Renal pelvis (tissue), 4 donors: ENCODE results near the gene SHANK1. TPM values are rescaled to one million over a fixed set of nuclear protein-coding genes. Genes with fewer than 3 reads are reported as not detected.
A peak's percentile ranks its signal among the peaks of the same experiment; 100 is the strongest.

Source experiments
- DNase-seq: peaks from one replicate; pipeline ENCODE4 v3.0.0-alpha.2; 2013
- polyA plus RNA-seq, 3 donors: library from polyadenylated mRNA; unstranded; fragments of 120-200 nt; gene quantifications; one replicate each; pipeline ENCODE4 v1.2.1, GENCODE V29; 2013; ENCODE audit not compliant: insufficient read length in 3 of 3

The SHANK1 gene
- polyA plus RNA-seq, 3 donors = 4.9 to 7.6 (median 6.5) TPM

- DNase-seq = no peak
Measured at GRCh38 chr19:50735869-50736268, 16.3 kb upstream of the SHANK1 start.

DNA sequence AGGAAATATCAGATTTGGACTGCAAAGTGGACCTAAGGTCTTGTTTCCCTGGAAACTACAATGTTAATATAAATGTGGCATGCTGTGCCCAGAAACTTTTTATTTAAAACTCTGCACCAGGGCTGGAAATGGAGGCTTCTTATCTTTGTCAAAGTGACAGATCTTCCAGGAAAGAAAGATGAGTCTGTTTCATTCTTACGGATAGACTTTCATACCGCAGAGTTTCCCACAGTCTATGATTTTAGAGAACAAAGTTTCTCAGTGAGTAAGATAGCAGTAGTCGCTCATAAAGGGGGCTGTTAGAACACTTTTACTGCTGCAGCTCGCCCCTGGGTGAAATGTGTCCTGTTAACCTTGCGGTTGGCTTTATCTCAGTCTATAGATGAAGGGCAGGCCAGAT lies 10.3 kb upstream of the SHANK1 start:
- DNase-seq = no peak

- peak; percentile 85 for DNase-seq
Measured at GRCh38 chr19:50728084-50728737, 8.6 kb upstream of the SHANK1 start.

- DNase-seq = no peak
Measured at GRCh38 chr19:50725911-50726230, 6.3 kb upstream of the SHANK1 start.

DNA sequence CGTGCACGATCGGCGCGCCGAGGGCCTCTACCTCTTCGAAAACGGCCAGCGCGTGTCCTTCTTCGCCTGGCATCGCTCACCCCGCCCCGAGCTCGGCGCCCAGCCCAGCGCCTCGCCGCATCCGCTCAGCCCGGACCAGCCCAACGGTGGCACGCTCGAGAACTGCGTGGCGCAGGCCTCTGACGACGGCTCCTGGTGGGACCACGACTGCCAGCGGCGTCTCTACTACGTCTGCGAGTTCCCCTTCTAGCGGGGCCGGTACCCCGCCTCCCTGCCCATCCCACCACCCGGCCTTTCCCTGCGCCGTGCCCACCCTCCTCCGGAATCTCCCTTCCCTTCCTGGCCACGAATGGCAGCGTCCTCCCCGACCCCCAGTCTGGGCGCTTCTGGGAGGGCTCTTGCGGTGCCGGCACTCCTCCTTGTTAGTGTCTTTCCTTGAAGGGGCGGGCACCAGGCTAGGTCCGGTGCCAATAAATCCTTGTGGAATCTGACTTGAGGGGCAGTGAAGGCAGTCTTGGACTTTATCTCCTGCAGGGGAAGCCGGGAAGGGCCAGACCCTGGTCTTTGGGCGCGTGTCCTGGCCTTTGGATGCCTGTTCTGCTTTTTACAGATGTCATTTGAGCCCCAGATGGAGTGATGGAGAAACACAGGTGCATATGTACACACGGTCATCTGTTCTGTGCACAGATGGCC lies 5.8 kb upstream of the SHANK1 start:
- no peak for DNase-seq

DNA sequence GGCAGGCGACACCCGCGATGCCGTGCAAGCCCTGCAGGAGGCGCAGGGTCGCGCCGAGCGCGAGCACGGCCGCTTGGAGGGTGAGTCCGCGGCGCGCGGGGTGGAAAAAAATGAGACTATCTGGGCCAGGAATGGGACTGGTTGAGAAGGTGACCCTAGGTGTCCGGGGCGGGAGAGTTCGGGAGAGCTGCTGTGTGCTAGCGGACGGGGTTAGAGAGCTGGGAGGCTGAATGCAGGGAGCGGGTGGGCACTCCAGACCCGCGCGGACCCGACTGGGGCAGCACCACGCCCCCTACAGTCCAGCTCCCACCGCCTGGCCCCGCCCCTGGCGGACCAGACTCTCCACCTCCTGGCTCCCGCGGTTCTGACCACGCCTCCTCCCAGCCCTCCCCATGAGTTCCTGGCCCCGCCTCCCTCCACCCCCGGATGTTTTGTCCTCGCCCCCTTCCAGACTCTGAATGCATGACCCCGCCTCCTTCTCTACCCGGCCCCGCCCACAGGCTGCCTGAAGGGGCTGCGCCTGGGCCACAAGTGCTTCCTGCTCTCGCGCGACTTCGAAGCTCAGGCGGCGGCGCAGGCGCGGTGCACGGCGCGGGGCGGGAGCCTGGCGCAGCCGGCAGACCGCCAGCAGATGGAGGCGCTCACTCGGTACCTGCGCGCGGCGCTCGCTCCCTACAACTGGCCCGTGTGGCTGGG lies 5.1 kb upstream of the SHANK1 start:
- peak; percentile 99 for DNase-seq

DNA sequence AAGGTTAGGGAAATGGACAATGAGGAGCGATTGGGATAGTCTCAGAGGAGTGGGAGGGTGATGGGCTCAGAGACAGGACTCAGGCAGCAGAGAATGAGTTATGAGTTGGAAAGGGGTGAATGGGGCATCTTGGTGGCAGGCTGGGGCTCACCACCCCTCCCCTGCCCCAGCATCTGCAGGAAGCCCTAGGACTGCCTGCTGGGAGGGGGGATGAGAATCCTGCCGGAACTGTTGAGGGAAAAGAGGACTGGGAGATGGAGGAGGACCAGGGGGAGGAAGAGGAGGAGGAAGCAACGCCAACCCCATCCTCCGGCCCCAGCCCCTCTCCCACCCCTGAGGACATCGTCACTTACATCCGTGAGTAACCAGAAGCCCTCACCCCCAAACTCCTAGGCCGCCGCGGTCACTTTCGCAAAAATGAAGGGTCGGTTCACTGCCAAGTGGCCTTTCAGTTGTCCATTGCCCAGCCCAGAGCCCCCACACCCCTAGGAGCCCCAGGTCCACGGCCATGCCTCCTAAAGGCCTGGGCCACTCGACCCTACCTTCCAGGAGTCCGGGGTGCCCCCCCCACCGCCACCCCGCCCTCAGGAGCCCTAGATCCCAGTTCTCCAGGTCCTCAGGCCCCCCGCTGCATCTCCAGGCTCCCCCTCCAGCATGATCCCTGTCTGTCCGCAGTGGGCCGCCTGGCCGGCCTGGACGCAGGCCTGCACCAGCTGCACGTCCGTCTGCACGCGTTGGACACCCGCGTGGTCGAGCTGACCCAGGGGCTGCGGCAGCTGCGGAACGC lies 4.3 kb upstream of the SHANK1 start:
- DNase-seq = no peak

DNA sequence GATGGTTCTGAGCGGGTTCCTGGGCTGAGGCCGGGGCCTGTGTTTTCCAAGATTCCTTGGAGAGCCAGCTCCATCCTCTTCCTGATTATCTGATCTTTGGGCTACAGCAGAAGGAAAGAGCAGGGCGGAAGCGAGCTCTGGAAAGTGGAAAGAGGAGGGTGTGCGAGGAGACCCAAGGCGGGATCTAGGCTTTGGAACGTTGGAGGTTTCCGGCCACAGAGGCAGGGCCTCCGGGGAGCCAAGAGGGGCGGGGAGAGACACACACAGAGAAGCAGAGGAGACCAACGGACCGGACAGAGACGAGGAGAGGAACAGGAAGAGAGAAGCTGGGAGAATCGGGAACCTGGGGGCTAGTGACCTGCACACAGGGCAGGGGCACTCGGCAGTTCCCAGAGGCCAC lies 3.5 kb upstream of the SHANK1 start, which contains the start of gene CLEC11A:
CLEC11A (plus strand) TSS at position 296 of the 400 bp plus-strand sequence. CDS start 162 bp downstream, outside the sequence.
- DNase-seq = peak; percentile 56

- peak; percentile 63 for DNase-seq
Measured at GRCh38 chr19:50722201-50723013, 2.8 kb upstream of the SHANK1 start.

- no peak for DNase-seq
Measured at GRCh38 chr19:50721441-50722137, 2.0 kb upstream of the SHANK1 start.

GRCh38 chr19:50720921-50721381 lies 1.3 kb upstream of the SHANK1 start:
- DNase-seq = no peak

- no peak for DNase-seq
Measured at GRCh38 chr19:50720181-50720920, 749 bp upstream of the SHANK1 start.

DNA sequence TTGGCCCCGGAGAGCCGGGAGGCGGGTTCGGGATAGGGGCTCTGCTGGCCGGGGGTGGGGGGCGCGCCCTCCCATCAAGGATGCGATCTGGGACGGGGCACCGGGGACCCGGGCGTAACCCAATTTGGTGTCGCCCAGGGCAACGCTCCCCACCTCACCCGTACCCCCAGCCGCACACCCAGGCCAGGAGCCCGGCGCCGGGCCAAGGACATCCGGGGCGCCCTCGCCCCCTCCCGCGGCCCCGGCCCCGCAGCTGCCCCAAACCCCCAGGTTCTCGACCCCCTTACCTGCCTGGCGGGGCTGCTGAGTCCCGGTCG lies 525 bp downstream of the SHANK1 start:
- DNase-seq = no peak

DNA sequence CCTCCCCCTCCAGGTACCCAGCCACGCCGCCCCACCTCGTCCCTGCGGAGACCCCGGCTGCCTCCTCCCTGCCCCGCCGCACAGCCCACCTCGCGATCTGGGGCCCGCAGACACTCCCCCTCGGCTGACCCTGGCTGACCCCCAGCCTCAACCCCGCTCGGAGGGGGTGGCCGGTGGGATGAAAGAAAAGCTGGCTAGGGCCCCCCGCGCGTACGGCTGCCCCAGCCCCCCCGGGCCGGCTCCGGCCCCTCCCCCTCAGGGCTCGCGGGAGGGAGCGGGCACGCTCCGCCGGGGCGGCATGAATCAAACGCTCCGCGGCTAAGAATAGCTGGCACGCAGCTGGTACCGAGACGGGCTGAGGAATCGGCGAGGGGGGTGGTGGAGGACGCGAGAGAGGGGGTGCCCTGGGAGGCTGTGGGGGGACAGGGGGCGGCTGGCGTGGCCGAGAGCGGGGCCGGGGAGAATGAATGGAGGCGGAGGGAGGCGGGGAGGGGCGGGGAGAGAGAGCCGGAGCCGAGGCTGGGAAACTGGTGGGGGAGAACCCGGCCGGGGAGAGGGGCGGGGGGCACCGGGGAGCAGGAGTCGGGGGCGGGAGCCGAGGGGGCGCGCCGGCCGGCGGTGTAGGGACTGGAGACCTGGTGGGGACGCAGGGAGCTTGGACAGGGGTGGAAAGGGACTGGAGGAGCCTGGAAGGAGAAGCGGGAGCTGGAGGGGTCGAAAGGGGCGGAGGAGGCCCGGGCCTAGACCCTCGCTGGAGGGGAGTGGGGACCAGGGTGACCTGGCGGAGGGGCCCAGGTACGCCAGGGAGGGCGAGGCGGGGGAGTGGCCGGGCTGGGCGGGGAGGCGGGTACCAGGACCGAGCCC lies 1.1 kb downstream of the SHANK1 start:
- DNase-seq = no peak

- DNase-seq = no peak
Measured at GRCh38 chr19:50717891-50718254, 1.7 kb downstream of the SHANK1 start.

DNA sequence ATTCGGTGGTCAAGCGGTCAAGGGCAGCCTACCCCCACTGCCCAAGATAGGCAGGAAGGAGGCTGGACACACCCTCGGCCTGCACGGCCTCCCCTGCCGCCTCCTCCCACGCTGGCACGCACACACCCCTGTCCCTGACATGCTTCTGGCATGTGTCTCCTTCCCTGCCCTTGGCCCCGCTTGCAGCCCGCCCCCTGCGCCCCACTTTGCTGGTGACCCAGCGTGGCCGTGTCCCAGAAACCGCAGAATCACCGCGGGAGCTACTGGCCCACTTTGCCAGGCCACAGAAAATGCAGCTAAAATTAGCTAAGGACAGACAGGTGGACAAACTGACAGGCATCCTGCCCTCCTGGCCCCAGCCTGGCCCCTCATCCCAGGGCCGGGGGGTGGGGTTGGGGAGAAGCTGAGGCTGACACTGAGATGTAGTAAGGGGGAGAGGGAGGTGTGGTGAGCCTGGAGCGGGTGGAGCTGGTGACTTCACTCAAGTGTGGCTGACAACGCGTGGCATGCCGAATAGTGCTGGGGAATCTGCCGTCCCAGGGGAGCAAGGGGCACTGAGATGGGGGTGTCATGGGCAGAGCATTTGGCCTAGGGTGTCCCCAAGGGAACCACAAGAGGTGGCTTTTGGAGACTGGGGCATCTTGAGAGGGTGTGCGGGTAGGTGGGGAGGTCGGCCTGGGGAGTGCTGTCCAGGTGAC lies 2.4 kb downstream of the SHANK1 start:
- DNase-seq = no peak

DNA sequence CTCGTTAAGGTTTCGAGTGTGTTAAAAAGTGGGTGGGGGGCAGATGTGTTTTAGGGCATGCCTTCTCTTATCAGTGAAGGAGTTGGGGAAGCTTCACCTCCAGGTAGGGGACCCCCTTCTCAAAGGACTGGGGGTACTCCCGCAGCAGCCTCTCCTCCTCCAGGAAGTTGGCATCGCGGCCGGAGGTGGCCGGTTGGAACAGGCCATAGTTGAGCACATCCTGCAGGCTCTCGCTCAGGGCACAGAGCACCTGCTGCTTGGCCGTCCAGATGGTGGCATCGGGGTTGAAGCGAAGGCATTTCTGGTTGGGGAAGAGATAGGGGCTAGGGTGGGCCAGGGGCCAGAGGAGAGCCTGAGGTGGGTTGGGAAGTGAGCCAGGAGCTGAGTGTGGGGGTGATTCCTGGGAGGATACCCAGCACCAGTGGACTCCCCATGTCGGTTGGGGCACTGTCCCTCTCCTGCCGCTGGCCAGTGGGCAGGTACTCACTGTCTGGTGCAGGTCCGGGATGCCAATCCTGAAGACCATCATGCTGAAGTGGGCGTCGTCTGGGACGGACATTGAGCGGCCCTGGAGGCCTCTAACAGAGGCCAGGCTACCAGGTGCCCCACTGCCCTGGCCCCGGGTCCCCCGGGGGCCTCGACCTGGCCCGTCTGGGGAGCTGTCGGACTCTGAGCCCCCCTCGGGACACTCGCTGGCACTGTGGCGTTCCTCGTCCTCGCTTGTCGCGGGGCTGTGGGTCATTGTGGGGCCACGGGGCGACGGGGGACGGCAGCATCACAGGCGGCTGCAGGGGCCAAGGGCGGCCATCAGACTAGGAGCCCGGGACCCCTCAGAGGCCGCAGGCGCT lies 3.2 kb downstream of the SHANK1 start:
- DNase-seq = no peak
